ENCODE measurements around the gene ZBTB47.

ZBTB47 gene

GRCh38 chr3:42699511-42699971 lies 46.0 kb downstream of the ZBTB47 start:
- no peak for DNase-seq (ENCODE audit: low spot score)

DNA sequence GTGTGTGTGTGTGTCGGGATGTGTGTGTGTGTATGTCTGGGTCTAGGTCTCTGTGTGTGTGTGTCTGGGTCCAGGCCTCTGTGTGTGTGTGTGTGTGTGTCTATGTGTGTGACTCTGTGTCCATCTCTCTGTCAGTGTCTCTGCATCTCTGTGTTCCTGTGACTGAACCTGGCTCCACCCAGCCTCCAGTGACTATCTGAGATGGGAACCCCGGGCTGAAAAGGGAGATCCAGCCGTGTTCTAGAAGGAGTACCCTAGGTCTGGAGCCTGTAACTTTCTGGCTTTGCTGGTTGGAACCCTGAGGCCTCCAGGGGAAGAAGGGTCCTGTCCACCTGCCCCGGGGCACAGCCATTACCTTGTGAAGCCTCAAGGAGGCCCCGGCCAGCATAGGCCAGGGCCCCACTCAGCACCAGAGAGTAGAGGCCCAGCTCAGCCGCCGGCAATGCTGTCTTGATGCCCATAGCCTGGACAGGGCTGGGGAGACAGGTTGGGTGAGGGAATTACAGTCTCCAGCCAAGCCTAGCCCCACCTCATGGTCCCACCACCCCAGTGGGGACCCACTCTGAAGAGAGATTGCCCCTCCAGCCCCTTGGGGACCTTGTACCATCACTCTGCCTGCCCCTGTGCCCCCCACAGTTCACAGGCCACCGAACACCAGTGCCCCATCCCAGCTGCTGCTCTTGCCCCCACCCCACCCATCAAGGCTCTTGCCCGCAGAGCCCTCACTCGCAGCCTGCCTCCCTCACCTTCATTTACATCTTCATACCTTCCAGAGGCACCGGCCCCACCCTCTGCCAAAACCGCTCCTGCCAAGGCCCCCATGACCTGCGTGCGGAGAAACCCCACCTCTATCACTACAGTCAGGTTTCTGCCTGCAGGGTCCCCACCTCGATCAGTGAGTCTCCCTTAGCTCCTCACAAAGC lies 47.1 kb downstream of the ZBTB47 start:
- no peak for DNase-seq (ENCODE audit: low spot score)

DNA sequence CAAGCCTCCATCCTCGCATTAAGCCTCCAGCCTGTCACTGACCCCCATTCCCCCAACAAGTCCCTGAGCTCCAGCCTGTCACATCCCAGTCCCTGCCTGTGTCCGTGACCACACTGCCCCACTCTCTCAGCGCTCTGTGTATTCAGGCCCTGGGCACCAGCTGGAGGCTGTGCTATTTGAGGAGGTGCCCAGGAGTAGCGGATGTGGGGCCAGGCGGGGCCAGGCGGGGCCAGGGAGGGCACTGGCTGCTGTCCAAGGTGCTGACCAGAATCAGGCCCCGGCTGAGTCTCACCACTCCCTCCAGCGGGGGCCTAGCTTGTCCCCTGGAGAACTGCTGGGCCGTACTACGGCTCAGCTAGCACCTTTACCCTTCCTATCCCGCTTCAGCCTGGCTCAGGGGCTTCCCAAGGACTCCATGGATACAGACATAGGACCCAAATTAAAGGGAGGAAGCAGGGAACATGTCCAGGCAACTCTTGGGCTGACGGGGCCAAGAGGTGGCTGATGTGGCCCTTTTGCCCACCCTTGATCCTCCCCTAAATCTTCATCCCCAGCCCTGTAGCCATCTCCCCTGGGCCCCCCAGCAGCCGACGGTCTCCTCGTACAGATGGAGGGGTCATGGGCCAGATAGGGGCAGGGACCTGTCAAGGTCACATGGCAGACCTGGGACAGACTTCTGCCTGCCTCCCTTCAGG lies 48.0 kb downstream of the ZBTB47 start:
- peak; percentile 90 for DNase-seq (ENCODE audit: low spot score)

GRCh38 chr3:42702066-42702951 lies 48.8 kb downstream of the ZBTB47 start, which contains the start of gene HHATL:
Gene HHATL, minus strand, starts transcription at chr3:42702798. Its CDS starts 1,972 bp downstream, at chr3:42700826.
- peak; percentile 76 for DNase-seq (ENCODE audit: low spot score)

DNA sequence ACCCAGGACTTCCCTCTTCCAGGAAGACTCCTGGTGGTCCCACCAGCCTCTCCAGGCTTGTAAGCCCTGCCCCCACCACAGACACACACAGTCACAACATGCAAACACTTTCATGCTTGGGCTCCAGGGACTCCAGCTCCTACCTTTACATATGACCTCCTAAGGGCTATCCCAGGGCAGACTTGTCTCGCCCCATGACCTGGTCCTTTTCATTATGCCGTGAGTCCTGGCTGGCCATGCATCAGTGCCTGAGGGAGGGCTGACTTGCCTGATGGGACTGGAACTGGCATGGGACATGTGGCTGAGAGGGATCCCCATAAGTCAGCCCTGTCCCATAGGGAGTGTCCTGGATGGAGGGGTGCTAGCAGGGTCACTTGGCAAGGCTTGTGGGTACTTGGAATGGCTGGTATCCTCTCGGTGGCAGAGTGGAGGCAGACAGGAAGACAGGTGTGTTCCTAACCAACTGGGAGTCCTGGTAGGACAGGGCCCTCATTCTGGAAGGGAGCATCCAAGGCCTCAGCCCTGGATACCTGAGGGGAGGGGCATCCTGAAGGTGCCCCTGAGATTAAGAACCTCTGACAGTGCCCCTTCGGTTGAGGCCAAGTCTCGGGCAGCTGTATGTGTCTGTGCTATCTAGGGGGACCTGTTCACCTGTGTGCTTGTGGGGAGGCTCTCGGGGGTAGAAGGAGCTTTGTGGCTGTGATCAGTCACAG lies 49.6 kb downstream of the ZBTB47 start:
- no peak for DNase-seq (ENCODE audit: low spot score)

DNA sequence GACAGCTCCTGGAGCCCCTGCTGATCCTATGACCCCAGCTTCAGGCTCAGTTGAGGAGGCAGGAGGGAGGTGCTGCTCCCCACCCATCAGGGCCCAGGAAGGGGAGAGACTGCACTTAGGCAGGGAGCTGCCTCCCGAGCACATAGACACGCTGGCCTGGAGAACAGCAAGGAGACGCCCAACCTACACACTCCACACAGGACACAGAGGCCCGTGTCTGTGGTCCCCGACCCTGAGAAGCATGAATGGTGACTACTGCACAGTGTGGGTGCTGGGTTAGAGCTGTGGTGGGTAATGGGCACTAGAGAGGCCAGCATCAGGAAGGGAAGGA lies 50.2 kb downstream of the ZBTB47 start:
- DNase-seq (ENCODE audit: low spot score) = no peak

- no peak for DNase-seq (ENCODE audit: low spot score)
Measured at GRCh38 chr3:42704136-42704841, 50.8 kb downstream of the ZBTB47 start.

- DNase-seq (ENCODE audit: low spot score) = no peak
Measured at GRCh38 chr3:42705058-42705767, 51.7 kb downstream of the ZBTB47 start.

DNA sequence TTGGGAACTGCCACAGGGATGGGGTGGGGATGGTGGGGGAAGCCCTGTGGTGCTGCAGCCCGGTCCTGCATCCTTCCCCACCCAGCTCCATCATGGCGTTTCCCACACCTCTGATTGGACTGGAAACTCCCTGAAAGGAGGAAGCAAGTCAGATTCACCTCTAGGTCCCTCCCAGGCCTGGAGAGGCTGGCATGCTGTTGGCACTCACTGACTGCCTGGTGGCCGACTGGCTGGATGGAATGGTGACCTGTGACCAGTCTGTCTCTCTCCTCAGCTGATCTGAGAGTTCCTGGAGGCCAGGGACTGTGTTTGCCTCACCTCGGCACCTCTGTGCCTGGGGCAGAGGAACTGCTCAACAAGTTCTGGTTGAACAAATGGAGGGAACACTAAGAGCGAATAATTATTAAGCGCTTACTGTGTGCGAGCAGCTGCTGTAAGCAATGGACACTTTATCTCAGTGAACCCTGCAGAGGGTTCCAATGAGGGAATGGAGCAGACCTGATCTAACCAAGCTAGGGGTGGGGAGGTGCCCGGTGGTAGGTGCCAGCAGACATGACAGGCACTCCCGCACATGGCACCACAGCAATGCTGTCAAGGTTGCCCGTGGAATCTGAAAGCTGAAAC lies 52.6 kb downstream of the ZBTB47 start:
- no peak for DNase-seq (ENCODE audit: low spot score)

GRCh38 chr3:42706721-42707619 lies 53.5 kb downstream of the ZBTB47 start:
- no peak for DNase-seq (ENCODE audit: low spot score)

DNA sequence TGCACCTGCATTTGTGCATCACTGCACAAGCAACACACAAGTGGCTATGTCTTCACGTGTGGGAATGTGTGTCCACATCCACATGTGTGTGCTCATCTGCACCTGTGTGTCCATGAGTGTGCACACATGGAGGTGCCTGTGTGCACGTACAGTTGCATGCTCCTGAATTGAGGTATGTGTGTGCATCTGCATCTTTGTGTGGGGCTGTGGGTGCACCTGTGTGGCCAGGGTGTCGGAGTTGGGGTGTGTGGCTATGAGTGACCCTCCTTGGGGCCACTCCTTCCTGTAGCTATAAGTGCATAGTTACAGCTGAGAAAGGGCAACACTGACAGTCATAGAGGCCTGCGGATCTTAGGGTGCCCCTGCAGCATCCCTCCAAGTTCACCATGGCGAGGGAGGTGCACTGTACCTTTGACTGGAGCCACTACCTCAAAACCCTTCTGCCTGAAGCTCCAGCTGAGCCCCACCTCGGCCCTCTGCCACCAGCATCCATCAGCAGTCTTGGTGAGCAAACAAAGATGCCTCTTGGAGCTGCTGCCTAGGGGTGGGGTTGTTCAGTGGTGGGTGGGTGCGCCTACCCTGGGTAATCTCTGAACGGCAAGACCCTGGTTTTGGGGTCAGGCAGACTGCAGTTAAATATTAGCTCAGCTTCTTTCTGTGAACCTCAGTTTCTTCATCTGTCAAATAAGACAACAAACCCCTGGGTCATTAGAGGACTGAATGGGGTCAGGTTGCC lies 54.3 kb downstream of the ZBTB47 start:
- no peak for DNase-seq (ENCODE audit: low spot score)

DNA sequence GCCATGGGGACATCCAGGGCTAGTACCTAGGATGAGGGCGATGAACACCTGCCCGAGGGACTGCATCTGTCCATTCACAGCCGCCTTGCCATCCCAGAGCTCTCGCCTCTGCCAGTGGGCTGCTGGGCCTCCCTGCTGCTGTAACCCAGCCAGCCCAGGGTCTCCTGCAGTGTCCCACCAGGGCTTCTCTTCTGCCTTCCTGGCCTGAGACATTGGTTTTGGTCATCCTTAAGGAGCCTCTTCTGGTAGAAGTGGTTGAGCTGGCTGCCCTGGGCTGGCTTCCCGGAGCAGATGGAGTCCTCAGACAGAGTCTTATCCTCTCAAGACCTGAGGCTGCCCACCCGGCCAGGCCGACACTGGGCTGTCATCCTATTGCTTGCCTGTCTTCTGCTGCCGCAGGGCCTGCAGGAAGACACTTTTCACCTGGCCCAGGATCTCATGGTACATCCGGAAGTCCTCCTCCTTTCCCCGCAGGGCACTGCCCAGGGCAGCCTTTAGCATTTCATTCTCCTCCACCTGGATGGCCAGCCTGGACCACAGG lies 55.2 kb downstream of the ZBTB47 start:
- no peak for DNase-seq (ENCODE audit: low spot score)

DNA sequence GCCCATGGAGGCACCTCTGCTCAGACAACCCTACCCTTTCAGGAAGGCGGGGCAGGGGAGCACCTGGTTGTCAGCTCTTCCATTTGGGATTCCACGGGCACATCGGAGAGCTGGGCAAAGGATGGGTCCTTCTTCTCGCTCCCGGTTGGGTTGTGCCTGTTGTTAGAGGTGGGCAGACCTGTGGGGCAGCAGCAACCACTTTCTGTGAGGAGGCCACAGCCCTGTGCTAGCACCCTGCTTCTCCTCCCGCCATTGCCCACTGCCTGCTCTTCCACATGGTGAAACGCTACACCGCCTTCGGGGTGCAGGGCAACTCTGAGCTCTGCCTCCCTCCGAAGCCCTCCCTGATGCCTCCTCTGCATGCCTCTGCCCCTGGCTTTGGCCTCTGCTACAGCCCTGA lies 56.1 kb downstream of the ZBTB47 start:
- DNase-seq (ENCODE audit: low spot score) = no peak

DNA sequence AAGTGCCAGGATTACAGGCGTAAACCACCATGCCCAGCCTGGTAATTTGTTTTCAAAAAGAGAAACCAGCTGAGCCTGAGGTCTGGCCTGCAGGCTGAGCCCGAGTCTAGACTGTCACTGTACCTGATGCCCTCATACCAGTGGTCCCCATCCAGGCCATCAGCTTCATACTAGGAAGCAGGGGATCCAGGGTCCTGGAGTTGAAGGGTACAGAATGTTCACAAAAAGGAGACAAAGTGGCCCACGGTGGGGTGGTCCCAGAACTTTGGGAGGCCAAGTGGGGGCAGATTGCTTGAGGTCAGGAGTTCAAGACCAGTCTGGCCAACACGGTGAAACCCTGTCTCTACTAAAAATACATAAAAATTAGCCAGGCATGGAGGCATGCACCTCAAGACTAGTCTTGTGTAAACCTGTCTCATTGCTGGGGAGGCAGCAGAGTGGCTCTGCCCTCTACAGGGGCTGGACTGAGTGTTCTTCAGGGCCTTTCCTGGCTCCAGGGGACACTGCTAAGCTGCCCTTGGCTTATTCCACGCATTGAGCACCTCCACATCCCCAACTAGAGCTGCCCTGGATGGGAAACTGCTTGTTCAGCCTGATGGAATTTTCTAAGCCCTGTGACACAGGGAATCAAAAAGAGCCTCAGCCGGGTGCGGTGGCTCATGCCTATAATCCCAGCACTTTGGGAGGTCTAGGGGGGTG lies 57.0 kb downstream of the ZBTB47 start:
- no peak for DNase-seq (ENCODE audit: low spot score)

GRCh38 chr3:42711491-42712343 lies 58.2 kb downstream of the ZBTB47 start:
- DNase-seq (ENCODE audit: low spot score) = no peak

DNA sequence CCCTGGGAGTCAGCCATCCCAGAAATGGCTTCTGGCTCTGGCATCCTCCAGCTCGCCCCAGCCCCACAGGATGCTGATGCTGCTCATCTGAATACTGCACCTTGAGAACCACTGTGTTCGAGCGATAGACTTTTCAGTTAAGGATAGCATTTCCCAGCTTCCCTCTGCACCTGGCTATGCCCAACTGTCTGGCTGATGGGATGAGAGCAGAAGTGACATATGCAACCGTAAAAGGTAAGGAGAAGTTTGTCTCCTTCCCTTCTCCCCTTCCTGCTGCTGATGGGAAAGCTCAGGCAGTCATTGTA lies 58.8 kb downstream of the ZBTB47 start:
- no peak for DNase-seq (ENCODE audit: low spot score)

Measured in putamen (tissue), 1 donor.